Suprapubic skin (tissue), 4 donors: ENCODE results near the gene BSG. TPM values are rescaled to one million over a fixed set of nuclear protein-coding genes. Genes with fewer than 3 reads are reported as not detected.
"Not testable (repeated sequence)": the region's sequence is repeated elsewhere in the genome, so short reads cannot be mapped to it uniquely, and the experiment has no call there.

Source experiments
- DNase-seq, 2 donors: peaks; one replicate each; pipeline ENCODE4 v3.0.0-alpha.2; 2019; ENCODE audit warnings: low spot score in 2 of 2
- H3K27ac ChIP-seq: fragments of 200-600 bp; sonication (generic); one replicate; pipeline ENCODE4 v1.5.1; 2019
- H3K27me3 ChIP-seq: fragments of 200-600 bp; sonication (generic); one replicate; pipeline ENCODE4 v1.5.1; 2019
- H3K36me3 ChIP-seq: fragments of 200-600 bp; sonication (generic); one replicate; pipeline ENCODE4 v1.5.1; 2019
- H3K4me1 ChIP-seq: fragments of 200-600 bp; sonication (generic); one replicate; pipeline ENCODE4 v1.5.1; 2019
- H3K4me3 ChIP-seq: fragments of 200-600 bp; sonication (generic); one replicate; pipeline ENCODE4 v1.5.1; 2019; ENCODE audit warnings: mild to moderate bottlenecking
- H3K9me3 ChIP-seq: fragments of 200-600 bp; sonication (generic); one replicate; pipeline ENCODE4 v1.5.1; 2019
- EP300 ChIP-seq: sonication (generic); formaldehyde crosslinking; IDR thresholded peaks from one replicate; pipeline ENCODE4 v1.6.1; 2017; ENCODE audit warnings: antibody characterized with exemption
- POLR2A ChIP-seq, 2 donors: fragments of 450-650 bp; IDR thresholded peaks; one replicate each; pipeline ENCODE4 v1.6.1; 2017; ENCODE audit warnings: antibody characterized with exemption in 2 of 2, mild to moderate bottlenecking in 2 of 2, moderate library complexity in 2 of 2
- POLR2AphosphoS5 ChIP-seq, 3 donors: sonication (generic); formaldehyde crosslinking; IDR thresholded peaks; one replicate each; pipeline ENCODE4 v1.6.1; 2017; ENCODE audit warnings: antibody characterized with exemption in 3 of 3
- WGBS: methylation state at CpG from one replicate; pipeline ENCODE4 v1.1.5; 2018; 5-methylcytosine and 5-hydroxymethylcytosine counted together
- total RNA-seq, 4 donors: library from RNA; depleted of rRNA; stranded (reverse); fragments of >200 nt; gene quantifications; one replicate each; pipeline ENCODE4 v1.1.0, GENCODE V29; 2016
- TF ChIP-seq, protein P1 (sequence below), 2 donors: fragments of 200-600 bp in 1 of 2; fragments of 450-650 bp in 1 of 2; sonication (generic) in 1 of 2; IDR thresholded peaks; one replicate each; pipeline ENCODE4 v1.5.1; 2016 to 2019; ENCODE audit warnings: antibody characterized with exemption in 2 of 2, mild to moderate bottlenecking in 1 of 2, moderate library complexity in 1 of 2

BSG gene
- total RNA-seq, 4 donors from 2014 or later, result 265 to 314 (median 285) TPM

DNA sequence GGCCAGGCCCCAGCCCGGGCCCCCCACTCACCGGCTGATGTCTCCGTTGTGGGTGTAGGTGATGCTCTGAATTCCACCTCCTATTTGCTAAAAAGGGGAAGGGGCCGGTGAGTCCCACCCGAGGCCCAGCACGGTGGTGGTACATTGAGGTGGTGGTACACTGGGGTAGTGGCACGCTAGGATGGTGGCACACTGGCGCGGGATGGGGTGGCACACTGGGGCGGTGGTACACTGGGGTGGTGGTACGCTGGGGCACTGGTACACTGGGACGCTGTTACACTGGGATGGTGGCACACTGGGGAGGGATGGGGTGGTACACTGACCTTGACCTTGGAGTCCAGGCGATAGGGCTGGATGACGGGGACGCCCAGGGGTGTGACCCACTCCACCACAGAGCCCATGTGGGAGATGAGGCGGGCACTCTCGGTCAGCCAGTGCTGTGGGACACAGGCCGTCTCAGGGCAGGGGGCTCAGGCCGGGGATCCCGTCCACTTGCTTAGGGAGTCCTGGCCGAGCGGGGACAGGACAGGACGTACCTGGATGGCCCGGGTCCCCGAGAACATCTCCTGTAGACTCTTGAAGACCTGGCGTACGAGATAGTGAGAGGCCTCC, 46.4 kb downstream of the BSG start:
- H3K27ac ChIP-seq, result no peak overlapping the region
- H3K4me1 ChIP-seq, result peaks cover 9% of the 10 kb centered on the region
- no peaks in the 10 kb centered on the region for H3K9me3 ChIP-seq
- no peak overlapping the region for H3K4me3 ChIP-seq
- peaks cover 4% of the 10 kb centered on the region for H3K27me3 ChIP-seq
- TF ChIP-seq, protein P1, sequence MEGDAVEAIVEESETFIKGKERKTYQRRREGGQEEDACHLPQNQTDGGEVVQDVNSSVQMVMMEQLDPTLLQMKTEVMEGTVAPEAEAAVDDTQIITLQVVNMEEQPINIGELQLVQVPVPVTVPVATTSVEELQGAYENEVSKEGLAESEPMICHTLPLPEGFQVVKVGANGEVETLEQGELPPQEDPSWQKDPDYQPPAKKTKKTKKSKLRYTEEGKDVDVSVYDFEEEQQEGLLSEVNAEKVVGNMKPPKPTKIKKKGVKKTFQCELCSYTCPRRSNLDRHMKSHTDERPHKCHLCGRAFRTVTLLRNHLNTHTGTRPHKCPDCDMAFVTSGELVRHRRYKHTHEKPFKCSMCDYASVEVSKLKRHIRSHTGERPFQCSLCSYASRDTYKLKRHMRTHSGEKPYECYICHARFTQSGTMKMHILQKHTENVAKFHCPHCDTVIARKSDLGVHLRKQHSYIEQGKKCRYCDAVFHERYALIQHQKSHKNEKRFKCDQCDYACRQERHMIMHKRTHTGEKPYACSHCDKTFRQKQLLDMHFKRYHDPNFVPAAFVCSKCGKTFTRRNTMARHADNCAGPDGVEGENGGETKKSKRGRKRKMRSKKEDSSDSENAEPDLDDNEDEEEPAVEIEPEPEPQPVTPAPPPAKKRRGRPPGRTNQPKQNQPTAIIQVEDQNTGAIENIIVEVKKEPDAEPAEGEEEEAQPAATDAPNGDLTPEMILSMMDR (IDR thresholded peaks at IDR 0.05), result no peak
- no peak for TF ChIP-seq EP300
- no peak for TF ChIP-seq POLR2A (IDR thresholded peaks at IDR 0.05)
- no peak for TF ChIP-seq POLR2AphosphoS5 (IDR thresholded peaks at IDR 0.05)
- peaks cover 63% of the 10 kb centered on the region for H3K36me3 ChIP-seq
- no peak for DNase-seq
- 94% methylated on average over 18 of the region's 27 CpGs for WGBS

GRCh38 chr19:619286-620002, 47.0 kb downstream of the BSG start:
- H3K36me3 ChIP-seq, result peaks cover 69% of the 10 kb centered on the region
- TF ChIP-seq, protein P1 (IDR thresholded peaks at IDR 0.05), result no peak
- TF ChIP-seq EP300 (no peak), POLR2A (IDR thresholded peaks at IDR 0.05) (no peak), POLR2AphosphoS5 (IDR thresholded peaks at IDR 0.05) (no peak)
- WGBS, result 92% methylated on average over 44 of the region's 47 CpGs
- peaks cover 9% of the 10 kb centered on the region for H3K4me1 ChIP-seq
- peaks cover 4% of the 10 kb centered on the region for H3K27me3 ChIP-seq
- DNase-seq, result no peak
- H3K27ac ChIP-seq, result no peak overlapping the region
- no peak overlapping the region for H3K4me3 ChIP-seq
- H3K9me3 ChIP-seq, result no peaks in the 10 kb centered on the region

- H3K27me3 ChIP-seq, result peaks cover 4% of the 10 kb centered on the region
- peaks cover 9% of the 10 kb centered on the region for H3K4me1 ChIP-seq
- 97% methylated on average over 24 of the region's 51 CpGs for WGBS
- H3K27ac ChIP-seq, result no peak overlapping the region
- H3K36me3 ChIP-seq, result peaks cover 78% of the 10 kb centered on the region
- H3K9me3 ChIP-seq, result no peaks in the 10 kb centered on the region
- TF ChIP-seq, protein P1 (IDR thresholded peaks at IDR 0.05), result no peak
- TF ChIP-seq EP300 (no peak), POLR2A (IDR thresholded peaks at IDR 0.05) (no peak), POLR2AphosphoS5 (IDR thresholded peaks at IDR 0.05) (no peak)
- no peak overlapping the region for H3K4me3 ChIP-seq
- no peak for DNase-seq
Measured at GRCh38 chr19:620166-620862, 47.9 kb downstream of the BSG start.

- not testable (repeated sequence) for H3K9me3 ChIP-seq, H3K27ac ChIP-seq, DNase-seq, H3K4me3 ChIP-seq, H3K4me1 ChIP-seq, H3K27me3 ChIP-seq
- H3K36me3 ChIP-seq, result peaks cover 79% of the 10 kb centered on the region
- WGBS, result 96% methylated on average over 44 of the region's 48 CpGs
Measured at GRCh38 chr19:621191-621590, 48.8 kb downstream of the BSG start.

GRCh38 chr19:621819-622218, 49.4 kb downstream of the BSG start:
- no peaks in the 10 kb centered on the region for H3K9me3 ChIP-seq
- peaks cover 79% of the 10 kb centered on the region for H3K36me3 ChIP-seq
- TF ChIP-seq POLR2A (IDR thresholded peaks at IDR 0.05), result no peak
- TF ChIP-seq POLR2AphosphoS5 (IDR thresholded peaks at IDR 0.05), result no peak
- TF ChIP-seq, protein P1 (IDR thresholded peaks at IDR 0.05), result no peak
- TF ChIP-seq EP300, result no peak
- H3K27ac ChIP-seq, result no peak overlapping the region
- no peak for DNase-seq
- no peaks in the 10 kb centered on the region for H3K4me1 ChIP-seq
- no peak overlapping the region for H3K4me3 ChIP-seq
- 92% methylated on average over 11 of the region's 24 CpGs for WGBS
- H3K27me3 ChIP-seq, result peaks cover 1% of the 10 kb centered on the region
